Glomerular visceral epithelial cell (primary cell): ENCODE results near the gene OTUD3.
"Not testable (repeated sequence)": the region's sequence is repeated elsewhere in the genome, so short reads cannot be mapped to it uniquely, and the experiment has no call there.

ENCODE experiments used
- DNase-seq: peaks from one replicate; pipeline ENCODE4 v3.0.0-alpha.2; 2016; ENCODE audit errors: extremely low spot score

Gene OTUD3

GRCh38 chr1:19918057-19918456 lies 35.9 kb downstream of the OTUD3 start:
- DNase-seq: peak; percentile 71

GRCh38 chr1:19920132-19920710 lies 38.0 kb downstream of the OTUD3 start:
- no peak for DNase-seq

- DNase-seq: no peak
Observed at GRCh38 chr1:19921310-19921709, 39.1 kb downstream of the OTUD3 start.

GRCh38 chr1:19922015-19922688 lies 40.0 kb downstream of the OTUD3 start:
- no peak for DNase-seq

GRCh38 chr1:19923137-19923952 lies 41.1 kb downstream of the OTUD3 start, which contains the start of gene PLA2G2E:
Gene PLA2G2E (minus strand): TSS chr1:19923617. CDS start chr1:19923559, 58 bp downstream.
- no peak for DNase-seq

GRCh38 chr1:19923953-19924346 lies 41.8 kb downstream of the OTUD3 start:
- DNase-seq: no peak

- DNase-seq: no peak
Observed at GRCh38 chr1:19925342-19926070, 43.3 kb downstream of the OTUD3 start.

- DNase-seq: no peak
Observed at GRCh38 chr1:19926296-19927129, 44.3 kb downstream of the OTUD3 start.

GRCh38 chr1:19927130-19927421 lies 44.9 kb downstream of the OTUD3 start:
- not testable (repeated sequence) for DNase-seq

GRCh38 chr1:19932866-19933265 lies 50.7 kb downstream of the OTUD3 start:
- DNase-seq: no peak

- no peak for DNase-seq
Observed at GRCh38 chr1:19934336-19934735, 52.1 kb downstream of the OTUD3 start.

GRCh38 chr1:19936061-19936750 lies 54.0 kb downstream of the OTUD3 start:
- no peak for DNase-seq

GRCh38 chr1:19938472-19938871 lies 56.3 kb downstream of the OTUD3 start:
- no peak for DNase-seq

- DNase-seq: no peak
Observed at GRCh38 chr1:19940486-19941205, 58.5 kb downstream of the OTUD3 start.

GRCh38 chr1:19941206-19941568 lies 59.0 kb downstream of the OTUD3 start:
- DNase-seq: no peak

- no peak for DNase-seq
Observed at GRCh38 chr1:19942088-19942487, 59.9 kb downstream of the OTUD3 start.

GRCh38 chr1:19942657-19943056 lies 60.5 kb downstream of the OTUD3 start:
- no peak for DNase-seq

GRCh38 chr1:19945914-19946313 lies 63.7 kb downstream of the OTUD3 start:
- no peak for DNase-seq

- DNase-seq: no peak
Observed at GRCh38 chr1:19946331-19946751, 64.1 kb downstream of the OTUD3 start.

- no peak for DNase-seq
Observed at GRCh38 chr1:19946971-19947370, 64.8 kb downstream of the OTUD3 start.
